MM.1S (cell line): Measurements from ENCODE around the gene SPEG.

Experiments used
- DNase-seq: peaks from one replicate; pipeline ENCODE4 v3.0.0-alpha.2; 2015
- H2AFZ ChIP-seq: fragments of 300-600 bp; sonication (generic); 2 replicates; pipeline ENCODE4 v1.6.0; 2016; ENCODE audit warnings: antibody characterized with exemption, low read length
- H3F3A ChIP-seq: fragments of 300-600 bp; sonication (generic); 2 replicates; pipeline ENCODE4 v1.6.1; 2016; ENCODE audit warnings: mild to moderate bottlenecking, antibody characterized with exemption, low read length, moderate library complexity, mixed read lengths; ENCODE audit not compliant: insufficient read depth
- H3K27ac ChIP-seq: fragments of 300-600 bp; sonication (generic); 2 replicates; pipeline ENCODE4 v1.5.1; 2016; ENCODE audit warnings: mild to moderate bottlenecking, low read length
- H3K27me3 ChIP-seq: fragments of 300-600 bp; sonication (generic); replicated peaks from 2 replicates; pipeline ENCODE4 v1.6.0; 2016; ENCODE audit warnings: low read length; ENCODE audit not compliant: insufficient read depth
- H3K36me3 ChIP-seq: fragments of 300-600 bp; sonication (generic); replicated peaks from 2 replicates; pipeline ENCODE4 v1.6.1; 2016; ENCODE audit warnings: mild to moderate bottlenecking, low read length, mixed read lengths; ENCODE audit not compliant: insufficient read depth
- H3K4me1 ChIP-seq: fragments of 300-600 bp; sonication (generic); 2 replicates; pipeline ENCODE4 v1.6.1; 2016; ENCODE audit warnings: low read length, mixed read lengths
- H3K4me2 ChIP-seq: fragments of 300-600 bp; sonication (generic); 2 replicates; pipeline ENCODE4 v1.6.0; 2016; ENCODE audit warnings: low read depth, low read length
- H3K4me3 ChIP-seq: fragments of 300-600 bp; sonication (generic); 2 replicates; pipeline ENCODE4 v1.5.1; 2016; ENCODE audit warnings: low read length, mixed read lengths
- H3K79me2 ChIP-seq: fragments of 300-600 bp; sonication (generic); 2 replicates; pipeline ENCODE4 v1.6.1; 2016; ENCODE audit warnings: mixed run types, low read length, mixed read lengths
- H3K9ac ChIP-seq: fragments of 300-600 bp; sonication (generic); 2 replicates; pipeline ENCODE4 v1.6.1; 2016; ENCODE audit warnings: low read length, mixed read lengths
- H3K9me2 ChIP-seq: fragments of 300-600 bp; sonication (generic); replicated peaks from 2 replicates; pipeline ENCODE4 v1.6.1; 2016; ENCODE audit warnings: mild to moderate bottlenecking, low read length, mixed read lengths; ENCODE audit not compliant: insufficient read depth
- H3K9me3 ChIP-seq: fragments of 300-600 bp; sonication (generic); replicated peaks from 2 replicates; pipeline ENCODE4 v1.6.1; 2016; ENCODE audit warnings: mild to moderate bottlenecking, low read length, mixed read lengths; ENCODE audit not compliant: insufficient read depth
- H4K20me1 ChIP-seq: fragments of 300-600 bp; sonication (generic); 2 replicates; pipeline ENCODE4 v1.6.1; 2016; ENCODE audit warnings: mild to moderate bottlenecking, low read length, moderate library complexity, mixed read lengths; ENCODE audit not compliant: insufficient read depth
- EZH2 ChIP-seq: fragments of 300-600 bp; sonication (generic); optimal IDR thresholded peaks from 2 replicates; pipeline ENCODE3; 2017; ENCODE audit warnings: low read depth, mild to moderate bottlenecking, antibody characterized with exemption, low read length, mixed read lengths
- EZH2phosphoT487 ChIP-seq: fragments of 300-600 bp; sonication (generic); IDR thresholded peaks from 2 replicates; pipeline ENCODE4 v1.6.1; 2018; ENCODE audit warnings: antibody characterized with exemption, low read length
- TF ChIP-seq, protein P1 (sequence below): fragments of 300-600 bp; sonication (generic); IDR thresholded peaks from 2 replicates; pipeline ENCODE4 v1.5.1; 2016; ENCODE audit warnings: antibody characterized with exemption, low read length, mixed read lengths

Gene SPEG

GRCh38 chr2:219429958-219430606 is 4.6 kb upstream of the SPEG start:
- H3F3A ChIP-seq: no peaks in the 10 kb centered on the region
- no peak overlapping the region for H2AFZ ChIP-seq
- H4K20me1 ChIP-seq: no peaks in the 10 kb centered on the region
- H3K9me2 ChIP-seq: no peaks in the 10 kb centered on the region
- H3K9me3 ChIP-seq: no peaks in the 10 kb centered on the region
- no peak overlapping the region for H3K27ac ChIP-seq
- TF ChIP-seq EZH2phosphoT487 (no peak), EZH2 (no peak)
- TF ChIP-seq, protein P1, sequence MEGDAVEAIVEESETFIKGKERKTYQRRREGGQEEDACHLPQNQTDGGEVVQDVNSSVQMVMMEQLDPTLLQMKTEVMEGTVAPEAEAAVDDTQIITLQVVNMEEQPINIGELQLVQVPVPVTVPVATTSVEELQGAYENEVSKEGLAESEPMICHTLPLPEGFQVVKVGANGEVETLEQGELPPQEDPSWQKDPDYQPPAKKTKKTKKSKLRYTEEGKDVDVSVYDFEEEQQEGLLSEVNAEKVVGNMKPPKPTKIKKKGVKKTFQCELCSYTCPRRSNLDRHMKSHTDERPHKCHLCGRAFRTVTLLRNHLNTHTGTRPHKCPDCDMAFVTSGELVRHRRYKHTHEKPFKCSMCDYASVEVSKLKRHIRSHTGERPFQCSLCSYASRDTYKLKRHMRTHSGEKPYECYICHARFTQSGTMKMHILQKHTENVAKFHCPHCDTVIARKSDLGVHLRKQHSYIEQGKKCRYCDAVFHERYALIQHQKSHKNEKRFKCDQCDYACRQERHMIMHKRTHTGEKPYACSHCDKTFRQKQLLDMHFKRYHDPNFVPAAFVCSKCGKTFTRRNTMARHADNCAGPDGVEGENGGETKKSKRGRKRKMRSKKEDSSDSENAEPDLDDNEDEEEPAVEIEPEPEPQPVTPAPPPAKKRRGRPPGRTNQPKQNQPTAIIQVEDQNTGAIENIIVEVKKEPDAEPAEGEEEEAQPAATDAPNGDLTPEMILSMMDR: no peak
- H3K4me3 ChIP-seq: no peak overlapping the region
- no peaks in the 10 kb centered on the region for H3K79me2 ChIP-seq
- no peaks in the 10 kb centered on the region for H3K36me3 ChIP-seq
- peaks cover 34% of the 10 kb centered on the region for H3K27me3 ChIP-seq
- H3K4me2 ChIP-seq: no peak overlapping the region
- no peak for DNase-seq
- H3K4me1 ChIP-seq: no peaks in the 10 kb centered on the region
- no peak overlapping the region for H3K9ac ChIP-seq

DNA sequence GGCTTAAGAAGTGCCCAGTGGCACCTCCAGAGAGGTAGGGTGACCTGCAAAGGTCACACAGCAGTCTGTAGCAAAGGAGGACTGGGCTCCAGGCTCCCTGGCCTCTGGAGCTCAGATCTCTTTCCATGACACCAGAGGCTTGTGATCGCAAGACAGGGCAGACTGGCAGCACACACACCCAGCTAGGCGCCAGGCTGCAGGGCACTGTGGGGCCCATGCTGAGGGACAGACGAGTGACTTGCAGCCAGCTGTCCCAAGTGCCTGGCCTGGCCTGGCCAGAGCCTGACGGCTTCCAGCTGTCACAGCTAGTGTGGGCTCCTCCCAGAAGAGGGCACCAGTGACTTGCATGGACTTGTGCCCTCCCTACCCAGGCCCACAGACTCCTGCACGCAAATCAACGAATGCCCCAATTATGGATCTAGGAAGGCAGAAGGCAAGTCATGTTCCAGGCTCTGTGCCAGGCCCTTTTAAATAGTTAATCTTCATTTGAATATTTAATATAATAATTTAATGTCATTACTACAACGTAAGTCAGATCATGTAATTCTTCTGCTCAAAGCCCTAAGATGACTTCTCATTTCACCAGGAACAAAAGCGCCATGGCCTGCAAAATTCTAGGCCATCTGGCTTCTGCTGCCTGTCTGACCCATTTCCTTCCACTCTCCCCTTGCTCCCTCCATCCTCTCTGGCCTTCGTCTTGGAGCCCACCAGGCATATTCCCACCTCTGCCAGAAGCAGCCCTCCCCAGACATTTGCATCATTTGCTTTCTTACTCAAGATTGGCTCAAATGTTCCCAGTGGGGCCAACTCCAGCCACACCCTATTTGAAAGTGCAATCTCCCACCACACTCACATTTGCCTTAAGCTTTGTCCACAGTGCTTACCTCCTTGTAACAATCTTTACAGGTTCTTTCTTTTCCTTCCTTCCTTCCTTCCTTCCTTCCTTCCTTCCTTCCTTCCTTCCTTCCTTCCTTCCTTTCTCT is 3.7 kb upstream of the SPEG start:
- TF ChIP-seq EZH2phosphoT487: no peak
- TF ChIP-seq, protein P1: no peak
- no peak for TF ChIP-seq EZH2
- H2AFZ ChIP-seq: no peak overlapping the region
- no peaks in the 10 kb centered on the region for H3K4me1 ChIP-seq
- H3K9me2 ChIP-seq: no peaks in the 10 kb centered on the region
- H3F3A ChIP-seq: no peaks in the 10 kb centered on the region
- DNase-seq: no peak
- no peak overlapping the region for H3K4me2 ChIP-seq
- H3K27me3 ChIP-seq: peaks cover 35% of the 10 kb centered on the region
- H3K36me3 ChIP-seq: no peaks in the 10 kb centered on the region
- H3K27ac ChIP-seq: no peak overlapping the region
- H3K79me2 ChIP-seq: no peaks in the 10 kb centered on the region
- no peaks in the 10 kb centered on the region for H3K9me3 ChIP-seq
- H3K4me3 ChIP-seq: no peak overlapping the region
- H4K20me1 ChIP-seq: no peaks in the 10 kb centered on the region
- no peak overlapping the region for H3K9ac ChIP-seq

- no peak for TF ChIP-seq EZH2
- TF ChIP-seq, protein P1: peak; percentile 41
- Histone ChIP-seq H3K9me2 (no peaks in the 10 kb centered on the region), H3K36me3 (no peaks in the 10 kb centered on the region), H3K79me2 (no peaks in the 10 kb centered on the region), H3K27me3 (peaks cover 50% of the 10 kb centered on the region), H2AFZ (no peak overlapping the region), H3K4me1 (no peaks in the 10 kb centered on the region), H3K27ac (no peak overlapping the region), H3F3A (no peaks in the 10 kb centered on the region), H3K9ac (no peak overlapping the region), H3K9me3 (no peaks in the 10 kb centered on the region), H3K4me3 (no peak overlapping the region), H3K4me2 (no peak overlapping the region), H4K20me1 (no peaks in the 10 kb centered on the region)
- DNase-seq: no peak
These were observed 776 bp upstream of the SPEG start for GRCh38 chr2:219433666-219434467.
